H9 (cell line): ENCODE measurements around the gene IDUA. TPM values are rescaled to one million over a fixed set of nuclear protein-coding genes. Genes with fewer than 3 reads are reported as not detected.

Experiments used
- DNase-seq: peaks from one replicate; pipeline ENCODE4 v3.0.0-alpha.2; 2017
- H2AFZ ChIP-seq: one replicate; pipeline ENCODE4 v1.6.1; 2013; ENCODE audit warnings: mild to moderate bottlenecking, low read length, control low read depth, moderate library complexity
- H2AK5ac ChIP-seq: 2 replicates; pipeline ENCODE4 v1.6.1; 2013; ENCODE audit warnings: low read length, control low read depth, mixed read lengths; ENCODE audit not compliant: insufficient read length
- H2BK120ac ChIP-seq: one replicate; pipeline ENCODE4 v1.6.1; 2013; ENCODE audit warnings: low read depth, mild to moderate bottlenecking, low read length, control low read depth, inconsistent platforms; ENCODE audit not compliant: poor library complexity, severe bottlenecking
- H2BK12ac ChIP-seq: 2 replicates; pipeline ENCODE4 v1.6.1; 2013; ENCODE audit warnings: low read length, control low read depth, mixed read lengths, low read depth; ENCODE audit not compliant: insufficient read length
- H2BK15ac ChIP-seq: 2 replicates; pipeline ENCODE4 v1.6.1; 2013; ENCODE audit warnings: low read depth, low read length, control low read depth
- H2BK20ac ChIP-seq: one replicate; pipeline ENCODE4 v1.6.1; 2013; ENCODE audit warnings: low read depth, mild to moderate bottlenecking, low read length, control low read depth, inconsistent platforms; ENCODE audit not compliant: poor library complexity, severe bottlenecking
- H2BK5ac ChIP-seq: 2 replicates; pipeline ENCODE4 v1.6.1; 2013; ENCODE audit warnings: low read length, control low read depth, mixed read lengths; ENCODE audit not compliant: insufficient read length
- H3K14ac ChIP-seq: 2 replicates; pipeline ENCODE4 v1.6.1; 2013; ENCODE audit warnings: low read length, control low read depth; ENCODE audit not compliant: insufficient read depth
- H3K18ac ChIP-seq: 2 replicates; pipeline ENCODE4 v1.6.1; 2013; ENCODE audit warnings: low read depth, mild to moderate bottlenecking, mixed read lengths, low read length, control low read depth; ENCODE audit not compliant: insufficient read length
- H3K23ac ChIP-seq: 2 replicates; pipeline ENCODE4 v1.6.1; 2013; ENCODE audit warnings: low read length, control low read depth, mixed read lengths, low read depth; ENCODE audit not compliant: insufficient read length
- H3K23me2 ChIP-seq: 2 replicates; pipeline ENCODE4 v1.6.1; 2013; ENCODE audit warnings: low read depth, mild to moderate bottlenecking, mixed read lengths, low read length, control low read depth; ENCODE audit not compliant: insufficient read length, poor library complexity, severe bottlenecking
- H3K27ac ChIP-seq: 2 replicates; pipeline ENCODE4 v1.5.1; 2013; ENCODE audit warnings: low read length, control low read depth, mixed read lengths, low read depth; ENCODE audit not compliant: insufficient read length
- H3K27me3 ChIP-seq: 2 replicates; pipeline ENCODE4 v1.6.1; 2013; ENCODE audit warnings: low read length, control low read depth, inconsistent platforms; ENCODE audit not compliant: insufficient read depth
- H3K4ac ChIP-seq: 2 replicates; pipeline ENCODE4 v1.6.1; 2013; ENCODE audit warnings: low read depth, mild to moderate bottlenecking, control low read depth, inconsistent platforms, low read length, moderate library complexity
- H3K4me1 ChIP-seq: 2 replicates; pipeline ENCODE4 v1.6.1; 2013; ENCODE audit warnings: low read length, control low read depth, inconsistent platforms; ENCODE audit not compliant: insufficient read depth
- H3K4me2 ChIP-seq: 2 replicates; pipeline ENCODE4 v1.6.1; 2013; ENCODE audit warnings: low read length, control low read depth, mixed read lengths; ENCODE audit not compliant: insufficient read length, insufficient read depth
- H3K56ac ChIP-seq: 2 replicates; pipeline ENCODE4 v1.6.1; 2013; ENCODE audit warnings: low read depth, mild to moderate bottlenecking, mixed read lengths, low read length, control low read depth; ENCODE audit not compliant: insufficient read length
- H3K79me1 ChIP-seq: 2 replicates; pipeline ENCODE4 v1.6.1; 2013; ENCODE audit warnings: low read depth, mild to moderate bottlenecking, moderate library complexity, low read length, control low read depth, inconsistent platforms; ENCODE audit not compliant: insufficient read depth, poor library complexity, severe bottlenecking
- H3K79me2 ChIP-seq: 2 replicates; pipeline ENCODE4 v1.6.1; 2013; ENCODE audit warnings: low read length, control low read depth, inconsistent platforms; ENCODE audit not compliant: insufficient read depth
- H3K9ac ChIP-seq: 2 replicates; pipeline ENCODE4 v1.6.1; 2013; ENCODE audit warnings: low read length, control low read depth, mixed read lengths; ENCODE audit not compliant: insufficient read length; ENCODE audit errors: extremely low read depth
- H3K9me3 ChIP-seq: one replicate; pipeline ENCODE4 v1.6.1; 2013; ENCODE audit warnings: low read depth, low read length, inconsistent platforms; ENCODE audit not compliant: control insufficient read depth
- H3T11ph ChIP-seq: one replicate; pipeline ENCODE4 v1.6.1; 2013; ENCODE audit warnings: mild to moderate bottlenecking, low read length, control low read depth, inconsistent platforms
- H4K20me1 ChIP-seq: one replicate; pipeline ENCODE4 v1.6.1; 2013; ENCODE audit not compliant: control insufficient read depth, insufficient read length, insufficient read depth
- H4K5ac ChIP-seq: 2 replicates; pipeline ENCODE4 v1.6.1; 2013; ENCODE audit warnings: low read depth, mild to moderate bottlenecking, mixed read lengths, low read length, control low read depth; ENCODE audit not compliant: insufficient read length
- H4K8ac ChIP-seq: replicated peaks from 2 replicates; pipeline ENCODE4 v1.6.1; 2013; ENCODE audit warnings: low read length, control low read depth, mixed read lengths, low read depth; ENCODE audit not compliant: insufficient read length
- H4K91ac ChIP-seq: 2 replicates; pipeline ENCODE4 v1.6.1; 2013; ENCODE audit warnings: low read depth, mild to moderate bottlenecking, moderate library complexity, mixed read lengths, low read length, control low read depth; ENCODE audit not compliant: insufficient read length
- H3K27ac Mint-ChIP-seq, 3 experiments: 2 replicates in 2 of 3; 3 replicates in 1 of 3; pipeline ENCODE4 v1.8.0; 2020 to 2021; ENCODE audit warnings: mixed read lengths in 3 of 3, mild to moderate bottlenecking in 1 of 3, moderate library complexity in 1 of 3
- H3K27me3 Mint-ChIP-seq: 2 replicates; pipeline ENCODE4 v1.8.0; 2021; ENCODE audit warnings: low read depth, mild to moderate bottlenecking, moderate library complexity, mixed read lengths
- H3K36me3 Mint-ChIP-seq, 3 experiments: 2 replicates in 2 of 3; 3 replicates in 1 of 3; pipeline ENCODE4 v1.8.0; 2020 to 2021; ENCODE audit warnings: low read depth in 3 of 3, mixed read lengths in 3 of 3; ENCODE audit not compliant: insufficient read depth in 1 of 3
- H3K4me1 Mint-ChIP-seq, 2 experiments: 2 replicates each; pipeline ENCODE4 v1.8.0; 2020; ENCODE audit warnings: mixed read lengths in 2 of 2
- H3K4me3 Mint-ChIP-seq, 2 experiments: 2 replicates in 1 of 2; 3 replicates in 1 of 2; pipeline ENCODE4 v1.8.0; 2020 to 2021; ENCODE audit warnings: mild to moderate bottlenecking in 2 of 2, mixed read lengths in 2 of 2, moderate library complexity in 1 of 2
- H3K9me3 Mint-ChIP-seq, 2 experiments: 2 replicates in 1 of 2; 3 replicates in 1 of 2; pipeline ENCODE4 v1.8.0; 2020; ENCODE audit warnings: mild to moderate bottlenecking in 2 of 2, mixed read lengths in 2 of 2, moderate library complexity in 1 of 2
- WGBS: extraction: QIAGEN DNeasy Blood & Tissue Kit; methylation state at CpG from one replicate; pipeline ENCODE4 v1.1.7; 2013; ENCODE audit warnings: missing lambda C conversion rate, low lambda C conversion rate, mixed read lengths; ENCODE audit not compliant: insufficient read length; ENCODE audit errors: extremely low coverage; 5-methylcytosine and 5-hydroxymethylcytosine counted together
- total RNA-seq: library from RNA; stranded (reverse); gene quantifications from 2 replicates; pipeline ENCODE4 v1.2.1, GENCODE V29; 2021
- TF ChIP-seq, protein P1 (sequence below): fragments of 200-600 bp; sonication (generic); conservative IDR thresholded peaks from 3 replicates; pipeline ENCODE4 v1.8.0; 2021; ENCODE audit warnings: antibody characterized with exemption, mild to moderate bottlenecking

The IDUA gene
- total RNA-seq, 1 experiment from 2014 or later = 14.5 TPM

DNA sequence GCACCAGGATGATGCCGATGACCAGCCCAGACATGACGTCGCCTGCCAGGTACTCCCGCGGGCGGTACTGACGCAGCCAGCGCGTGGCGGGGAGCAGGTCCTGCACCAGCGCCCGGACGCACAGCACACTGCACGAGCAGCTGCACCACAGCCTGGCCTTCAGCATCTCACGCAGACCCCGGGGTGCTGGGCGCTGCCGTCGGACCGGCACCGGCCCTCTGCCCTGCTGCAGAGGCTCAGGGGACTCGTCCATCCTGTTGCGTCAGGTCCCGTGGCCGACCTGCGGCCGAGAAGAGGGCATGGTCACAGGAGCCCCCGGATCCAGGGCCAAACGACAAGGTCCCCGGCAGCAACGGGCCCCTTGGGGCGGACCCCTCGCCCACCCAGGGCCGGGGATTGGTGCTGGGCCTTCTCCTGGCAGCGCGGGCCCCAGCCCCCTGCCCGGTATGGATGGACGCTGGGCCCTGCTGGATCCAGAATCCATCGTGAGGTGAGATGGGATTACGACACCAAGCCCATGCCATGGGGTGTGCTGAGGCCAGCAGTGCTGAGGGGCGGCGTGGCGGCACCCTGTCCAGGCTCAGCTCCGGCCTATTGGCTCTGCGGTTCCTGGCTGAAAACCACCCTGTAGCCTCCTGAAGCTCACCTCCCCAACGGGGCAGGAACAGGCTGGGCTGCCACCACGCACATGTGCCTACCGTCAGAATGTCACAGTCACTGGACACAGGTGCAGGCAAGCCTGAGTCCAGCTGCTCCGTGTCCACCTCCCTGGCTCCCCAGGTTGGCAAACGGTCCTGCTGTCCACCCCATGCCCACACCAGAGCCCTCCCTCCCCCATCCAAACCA lies 4.8 kb downstream of the IDUA start:
- H3K4me2 ChIP-seq = no peak overlapping the region
- H3K9ac ChIP-seq = no peak overlapping the region
- H4K20me1 ChIP-seq = no peaks in the 10 kb centered on the region
- no peaks in the 10 kb centered on the region for H3K79me2 ChIP-seq
- H2BK12ac ChIP-seq = no peak overlapping the region
- TF ChIP-seq, protein P1, sequence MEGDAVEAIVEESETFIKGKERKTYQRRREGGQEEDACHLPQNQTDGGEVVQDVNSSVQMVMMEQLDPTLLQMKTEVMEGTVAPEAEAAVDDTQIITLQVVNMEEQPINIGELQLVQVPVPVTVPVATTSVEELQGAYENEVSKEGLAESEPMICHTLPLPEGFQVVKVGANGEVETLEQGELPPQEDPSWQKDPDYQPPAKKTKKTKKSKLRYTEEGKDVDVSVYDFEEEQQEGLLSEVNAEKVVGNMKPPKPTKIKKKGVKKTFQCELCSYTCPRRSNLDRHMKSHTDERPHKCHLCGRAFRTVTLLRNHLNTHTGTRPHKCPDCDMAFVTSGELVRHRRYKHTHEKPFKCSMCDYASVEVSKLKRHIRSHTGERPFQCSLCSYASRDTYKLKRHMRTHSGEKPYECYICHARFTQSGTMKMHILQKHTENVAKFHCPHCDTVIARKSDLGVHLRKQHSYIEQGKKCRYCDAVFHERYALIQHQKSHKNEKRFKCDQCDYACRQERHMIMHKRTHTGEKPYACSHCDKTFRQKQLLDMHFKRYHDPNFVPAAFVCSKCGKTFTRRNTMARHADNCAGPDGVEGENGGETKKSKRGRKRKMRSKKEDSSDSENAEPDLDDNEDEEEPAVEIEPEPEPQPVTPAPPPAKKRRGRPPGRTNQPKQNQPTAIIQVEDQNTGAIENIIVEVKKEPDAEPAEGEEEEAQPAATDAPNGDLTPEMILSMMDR = no peak
- no peak overlapping the region for H3K23ac ChIP-seq
- DNase-seq = no peak
- Mint-ChIP-seq H3K36me3 (no peaks in the 10 kb centered on the region), H3K4me1 (peaks cover 2% of the 10 kb centered on the region in 2 experiments; a peak in 1 of 4 replicates), H3K27ac (no peak overlapping the region), H3K9me3 (no peaks in the 10 kb centered on the region), H3K4me3 (no peak overlapping the region), H3K27me3 (peaks cover 20% of the 10 kb centered on the region)
- no peaks in the 10 kb centered on the region for H3K9me3 ChIP-seq
- H3K18ac ChIP-seq = no peak overlapping the region
- H3K14ac ChIP-seq = no peak overlapping the region
- H2AFZ ChIP-seq = no peak overlapping the region
- no peak overlapping the region for H2BK15ac ChIP-seq
- no peak overlapping the region for H2AK5ac ChIP-seq
- H3K4ac ChIP-seq = no peak overlapping the region
- WGBS = no CpG with 5 or more reads among the region's 50 CpGs
- no peak overlapping the region for H4K91ac ChIP-seq
- H3K79me1 ChIP-seq = no peaks in the 10 kb centered on the region
- no peak overlapping the region for H2BK120ac ChIP-seq
- H3K56ac ChIP-seq = no peak overlapping the region
- H3K27me3 ChIP-seq = peaks cover 3% of the 10 kb centered on the region; the same call in 1 of the 2 replicates
- H3K4me1 ChIP-seq = no peaks in the 10 kb centered on the region
- no peak overlapping the region for H4K5ac ChIP-seq
- no peak overlapping the region for H3K27ac ChIP-seq
- H2BK20ac ChIP-seq = no peak overlapping the region
- no peak overlapping the region for H3T11ph ChIP-seq
- H3K23me2 ChIP-seq = no peaks in the 10 kb centered on the region
- H2BK5ac ChIP-seq = no peak overlapping the region
- no peak overlapping the region for H4K8ac ChIP-seq
